Spinal cord (tissue), 10 donors: ENCODE data around the gene SLC38A6. TPM values are rescaled to one million over a fixed set of nuclear protein-coding genes. Genes with fewer than 3 reads are reported as not detected.

Experiments
- DNase-seq, 6 donors: peaks; one replicate each; pipeline versions ENCODE4 v3.0.0 to v3.0.0-alpha.2; 2013 to 2015; ENCODE audit warnings: low spot score in 6 of 6, low read depth in 4 of 6
- H3K27ac ChIP-seq: one replicate; pipeline ENCODE4 v1.5.1; 2013; ENCODE audit warnings: low read depth, low read length, control low read depth
- H3K27me3 ChIP-seq: one replicate; pipeline ENCODE4 v1.6.1; 2013; ENCODE audit warnings: low read length; ENCODE audit not compliant: control insufficient read depth, insufficient read depth
- H3K36me3 ChIP-seq: one replicate; pipeline ENCODE4 v1.6.1; 2013; ENCODE audit warnings: low read length; ENCODE audit not compliant: control insufficient read depth, insufficient read depth
- H3K4me1 ChIP-seq: one replicate; pipeline ENCODE4 v1.6.1; 2013; ENCODE audit warnings: low read length; ENCODE audit not compliant: control insufficient read depth, insufficient read depth
- H3K4me3 ChIP-seq: one replicate; pipeline ENCODE4 v1.5.1; 2013; ENCODE audit warnings: low read depth, low read length, control low read depth
- H3K9me3 ChIP-seq: one replicate; pipeline ENCODE4 v1.6.1; 2013; ENCODE audit warnings: low read length; ENCODE audit not compliant: control insufficient read depth, insufficient read depth
- WGBS: methylation state at CpG from one replicate; pipeline ENCODE4 v1.1.5; 2013; ENCODE audit warnings: missing lambda C conversion rate; ENCODE audit not compliant: insufficient coverage; 5-methylcytosine and 5-hydroxymethylcytosine counted together
- polyA plus RNA-seq, 2 donors: library from polyadenylated mRNA; unstranded; fragments of 120-200 nt; gene quantifications; one replicate each; pipeline ENCODE4 v1.2.1, GENCODE V29; 2013; ENCODE audit not compliant: insufficient read length in 2 of 2
- total RNA-seq, 2 donors: library from RNA; depleted of rRNA in 1 of 2; stranded (reverse); fragments of 120-200 nt in 1 of 2; fragments of >200 nt in 1 of 2; gene quantifications; one replicate each; pipeline versions ENCODE4 v1.2.3 to v1.2.4, GENCODE V29; 2013 to 2014
- donor health status: healthy.

Gene SLC38A6
- total and polyA plus RNA-seq, 4 donors, result 15.3 to 56.6 (median 23.5) TPM

- Histone ChIP-seq H3K27ac (no peak overlapping the region), H3K4me1 (no peaks in the 10 kb centered on the region), H3K27me3 (no peaks in the 10 kb centered on the region), H3K36me3 (no peaks in the 10 kb centered on the region), H3K4me3 (no peak overlapping the region), H3K9me3 (peaks cover 2% of the 10 kb centered on the region)
- no CpG with 5 or more reads among the region's 1 CpG for WGBS
- no peak for DNase-seq
Measured at GRCh38 chr14:60956632-60957031, 24.4 kb upstream of the SLC38A6 start.

DNA sequence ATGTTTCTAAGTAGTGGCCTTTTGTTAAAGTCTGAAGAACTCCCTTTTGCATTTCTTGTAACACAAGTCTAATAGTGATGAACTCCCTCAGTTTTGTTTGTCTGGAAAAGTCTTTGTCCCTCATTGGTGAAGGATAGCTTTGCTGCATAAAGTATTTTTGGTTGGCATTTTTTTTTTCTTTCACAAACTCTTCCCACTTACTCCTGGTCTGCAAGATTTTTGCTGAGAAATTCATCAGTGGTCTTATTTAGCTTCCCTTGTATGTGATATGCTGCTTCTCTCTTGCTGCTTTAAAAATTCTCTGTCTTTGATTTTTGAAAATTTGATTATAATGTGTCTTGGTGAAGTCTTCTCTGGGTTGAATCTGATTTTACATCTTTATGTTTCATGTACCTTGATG lies 22.9 kb upstream of the SLC38A6 start:
- Histone ChIP-seq H3K4me1 (no peaks in the 10 kb centered on the region), H3K4me3 (no peak overlapping the region), H3K36me3 (no peaks in the 10 kb centered on the region), H3K9me3 (peaks cover 2% of the 10 kb centered on the region), H3K27me3 (no peaks in the 10 kb centered on the region), H3K27ac (no peak overlapping the region)
- DNase-seq, result no peak

- no peak for DNase-seq
- WGBS, result no CpG with 5 or more reads among the region's 2 CpGs
- no peak overlapping the region for H3K27ac ChIP-seq
Measured at GRCh38 chr14:60963761-60964160, 17.3 kb upstream of the SLC38A6 start.

GRCh38 chr14:60964904-60965303 lies 16.1 kb upstream of the SLC38A6 start:
- no CpG with 5 or more reads among the region's 2 CpGs for WGBS
- Histone ChIP-seq H3K36me3 (no peaks in the 10 kb centered on the region), H3K27me3 (no peaks in the 10 kb centered on the region), H3K4me3 (no peak overlapping the region), H3K9me3 (no peaks in the 10 kb centered on the region), H3K27ac (no peak overlapping the region), H3K4me1 (no peaks in the 10 kb centered on the region)
- no peak for DNase-seq

More at GRCh38 chr14:60963761-60964160, 17.3 kb upstream of the SLC38A6 start:
- H3K4me3 ChIP-seq, result no peak overlapping the region
- H3K9me3 ChIP-seq, result no peaks in the 10 kb centered on the region
- H3K36me3 ChIP-seq, result no peaks in the 10 kb centered on the region
- H3K27me3 ChIP-seq, result no peaks in the 10 kb centered on the region
- H3K4me1 ChIP-seq, result no peaks in the 10 kb centered on the region

DNA sequence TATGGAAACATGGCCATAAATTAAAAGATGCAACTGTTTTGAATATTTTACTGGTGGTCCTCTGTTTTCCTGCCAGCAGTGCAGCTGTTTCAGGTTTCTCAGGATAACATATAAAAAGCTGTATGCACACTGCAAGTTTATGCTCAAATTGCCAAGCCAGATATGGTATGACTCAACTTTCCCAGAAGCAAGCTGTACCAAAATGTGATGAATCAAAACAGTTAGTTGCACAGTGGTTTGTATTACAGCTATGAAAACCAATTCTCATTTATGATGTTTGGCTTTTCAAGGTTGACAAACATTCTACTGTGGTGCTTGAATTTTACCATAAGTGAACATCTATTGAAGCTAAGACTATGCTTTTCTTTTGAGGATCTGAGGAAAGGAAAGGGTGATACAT lies 15.6 kb upstream of the SLC38A6 start:
- no peak for DNase-seq
- H3K27me3 ChIP-seq, result no peaks in the 10 kb centered on the region
- no peak overlapping the region for H3K27ac ChIP-seq
- no peaks in the 10 kb centered on the region for H3K36me3 ChIP-seq
- H3K4me3 ChIP-seq, result no peak overlapping the region
- H3K4me1 ChIP-seq, result no peaks in the 10 kb centered on the region
- H3K9me3 ChIP-seq, result no peaks in the 10 kb centered on the region

GRCh38 chr14:60968099-60968498 lies 12.9 kb upstream of the SLC38A6 start:
- no CpG with 5 or more reads among the region's 1 CpG for WGBS
- no peak for DNase-seq
- H3K27me3 ChIP-seq, result no peaks in the 10 kb centered on the region
- H3K36me3 ChIP-seq, result peaks cover 4% of the 10 kb centered on the region
- H3K4me3 ChIP-seq, result no peak overlapping the region
- no peaks in the 10 kb centered on the region for H3K9me3 ChIP-seq
- no peaks in the 10 kb centered on the region for H3K4me1 ChIP-seq
- H3K27ac ChIP-seq, result no peak overlapping the region

GRCh38 chr14:60968671-60969070 lies 12.4 kb upstream of the SLC38A6 start:
- no peaks in the 10 kb centered on the region for H3K27me3 ChIP-seq
- H3K4me1 ChIP-seq, result no peaks in the 10 kb centered on the region
- H3K27ac ChIP-seq, result no peak overlapping the region
- peaks cover 7% of the 10 kb centered on the region for H3K36me3 ChIP-seq
- H3K4me3 ChIP-seq, result no peak overlapping the region
- DNase-seq, result no peak
- H3K9me3 ChIP-seq, result no peaks in the 10 kb centered on the region

- WGBS, result no CpG with 5 or more reads among the region's 2 CpGs
Measured at GRCh38 chr14:60970146-60970545, 10.9 kb upstream of the SLC38A6 start.

GRCh38 chr14:60971271-60971670 lies 9.8 kb upstream of the SLC38A6 start:
- no peaks in the 10 kb centered on the region for H3K4me1 ChIP-seq
- no peaks in the 10 kb centered on the region for H3K9me3 ChIP-seq
- H3K36me3 ChIP-seq, result peaks cover 7% of the 10 kb centered on the region
- no peak for DNase-seq
- no CpG with 5 or more reads among the region's 2 CpGs for WGBS
- no peak overlapping the region for H3K27ac ChIP-seq
- no peaks in the 10 kb centered on the region for H3K27me3 ChIP-seq
- H3K4me3 ChIP-seq, result no peak overlapping the region

More at GRCh38 chr14:60970146-60970545, 10.9 kb upstream of the SLC38A6 start:
- no peaks in the 10 kb centered on the region for H3K4me1 ChIP-seq
- no peak overlapping the region for H3K4me3 ChIP-seq
- no peaks in the 10 kb centered on the region for H3K27me3 ChIP-seq
- H3K27ac ChIP-seq, result no peak overlapping the region
- no peak for DNase-seq
- no peaks in the 10 kb centered on the region for H3K9me3 ChIP-seq
- H3K36me3 ChIP-seq, result peaks cover 7% of the 10 kb centered on the region

- peaks cover 7% of the 10 kb centered on the region for H3K36me3 ChIP-seq
- H3K27ac ChIP-seq, result no peak overlapping the region
- no peak for DNase-seq
- no peak overlapping the region for H3K4me3 ChIP-seq
- no peaks in the 10 kb centered on the region for H3K4me1 ChIP-seq
- no peaks in the 10 kb centered on the region for H3K27me3 ChIP-seq
- 97% methylated on average over 7 of the region's 15 CpGs for WGBS
- H3K9me3 ChIP-seq, result no peaks in the 10 kb centered on the region
Measured at GRCh38 chr14:60972295-60972694, 8.8 kb upstream of the SLC38A6 start.
